ENCODE measurements around the gene NHERF2.

GRCh38 chr16:2013527-2013926, 13.2 kb upstream of the NHERF2 start:
- TF ChIP-seq CTCF (conservative IDR thresholded peaks at IDR 0.05; ENCODE audit: low read depth in 2 of 2) (no peak), EZH2 (IDR thresholded peaks at IDR 0.05; ENCODE audit: low read depth, unreplicated experiment) (no peak), ETS1 (IDR thresholded peaks at IDR 0.05) (no peak), EZH2phosphoT487 (IDR thresholded peaks at IDR 0.05; ENCODE audit: unreplicated experiment) (no peak), POLR2AphosphoS5 (IDR thresholded peaks at IDR 0.05; ENCODE audit: low read depth) (no peak), NANOG (IDR thresholded peaks at IDR 0.05; ENCODE audit: borderline replicate concordance) (no peak), ZNF114 (CRISPR knock-in tag; IDR thresholded peaks at IDR 0.05) (no peak), REST (IDR thresholded peaks at IDR 0.05; ENCODE audit: unreplicated experiment) (no peak), ZNF331 (CRISPR knock-in tag; IDR thresholded peaks at IDR 0.05; ENCODE audit: low read depth) (no peak), JUNB (IDR thresholded peaks at IDR 0.05; ENCODE audit: unreplicated experiment) (no peak), CREB1 (CRISPR knock-in tag; IDR thresholded peaks at IDR 0.05; ENCODE audit: low read depth) (no peak)
